Measurements from ENCODE around the gene MRM2. TPM values are rescaled to one million over a fixed set of nuclear protein-coding genes. Genes with fewer than 3 reads are reported as not detected.

Gene MRM2
- total RNA-seq, 2 experiments from 2014 or later: 45.1 to 52.3 TPM

- Histone ChIP-seq H3K79me2 (ENCODE audit: insufficient read depth, low read depth, low read length) (peaks cover 28% of the 10 kb centered on the region), H4K20me1 (ENCODE audit: insufficient read depth, low read length) (0 out of 2 replicates have a peak, but pooled peaks cover 5% of the 10 kb centered on the region), H3K4me2 (ENCODE audit: low read length) (peak overlapping the region; percentile 86), H3K9me2 (ENCODE audit: insufficient read depth, low read length) (no peaks in the 10 kb centered on the region), H3K27ac (ENCODE audit: low read depth, low read length, poor library complexity, severe bottlenecking) (no peak overlapping the region), H3K9me3 (ENCODE audit: low read length) (no peaks in the 10 kb centered on the region), H2AFZ (ENCODE audit: low read length) (no peak overlapping the region), H3K4me1 (ENCODE audit: insufficient read depth, low read length, poor library complexity, severe bottlenecking) (peaks cover 24% of the 10 kb centered on the region), H3K36me3 (ENCODE audit: insufficient read depth, low read length) (peaks cover 11% of the 10 kb centered on the region), H3K4me3 (ENCODE audit: low read depth, low read length, poor library complexity, severe bottlenecking) (peak overlapping the region; percentile 99)
- no peak for TF ChIP-seq EZH2phosphoT487 (IDR thresholded peaks at IDR 0.05; ENCODE audit: borderline replicate concordance, low read depth, low read length)
- TF ChIP-seq, protein P1, sequence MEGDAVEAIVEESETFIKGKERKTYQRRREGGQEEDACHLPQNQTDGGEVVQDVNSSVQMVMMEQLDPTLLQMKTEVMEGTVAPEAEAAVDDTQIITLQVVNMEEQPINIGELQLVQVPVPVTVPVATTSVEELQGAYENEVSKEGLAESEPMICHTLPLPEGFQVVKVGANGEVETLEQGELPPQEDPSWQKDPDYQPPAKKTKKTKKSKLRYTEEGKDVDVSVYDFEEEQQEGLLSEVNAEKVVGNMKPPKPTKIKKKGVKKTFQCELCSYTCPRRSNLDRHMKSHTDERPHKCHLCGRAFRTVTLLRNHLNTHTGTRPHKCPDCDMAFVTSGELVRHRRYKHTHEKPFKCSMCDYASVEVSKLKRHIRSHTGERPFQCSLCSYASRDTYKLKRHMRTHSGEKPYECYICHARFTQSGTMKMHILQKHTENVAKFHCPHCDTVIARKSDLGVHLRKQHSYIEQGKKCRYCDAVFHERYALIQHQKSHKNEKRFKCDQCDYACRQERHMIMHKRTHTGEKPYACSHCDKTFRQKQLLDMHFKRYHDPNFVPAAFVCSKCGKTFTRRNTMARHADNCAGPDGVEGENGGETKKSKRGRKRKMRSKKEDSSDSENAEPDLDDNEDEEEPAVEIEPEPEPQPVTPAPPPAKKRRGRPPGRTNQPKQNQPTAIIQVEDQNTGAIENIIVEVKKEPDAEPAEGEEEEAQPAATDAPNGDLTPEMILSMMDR (conservative IDR thresholded peaks at IDR 0.05; ENCODE audit: low read length): no peak
- intact Hi-C loops (cut with micrococcal nuclease; ENCODE audit: unreplicated experiment): loop anchor here (1.0 to 5.0 kb wide), 2 partner anchors 64 to 105 kb away; no protein-coding TSS in a partner anchor
- DNase-seq (ENCODE audit: low spot score): no peak
- CTCF ChIA-PET (ENCODE audit: unreplicated experiment): no interaction called here
- POLR2A ChIA-PET: no interaction called here
- BruUV-seq (replicated peaks): no TSS peak
Observed at GRCh38 chr7:2243458-2243857, 1.5 kb upstream of the MRM2 start.

- Histone ChIP-seq H3K4me1 (ENCODE audit: insufficient read depth, low read length, poor library complexity, severe bottlenecking) (peaks cover 30% of the 10 kb centered on the region), H3K36me3 (ENCODE audit: insufficient read depth, low read length) (peaks cover 18% of the 10 kb centered on the region), H3K9me3 (ENCODE audit: low read length) (no peaks in the 10 kb centered on the region), H3K9me2 (ENCODE audit: insufficient read depth, low read length) (no peaks in the 10 kb centered on the region), H3K4me2 (ENCODE audit: low read length) (peak overlapping the region; percentile 86), H3K79me2 (ENCODE audit: insufficient read depth, low read depth, low read length) (peaks cover 28% of the 10 kb centered on the region), H2AFZ (ENCODE audit: low read length) (peak overlapping the region; percentile 49; the same call in 1 of the 2 replicates), H3K4me3 (ENCODE audit: low read depth, low read length, poor library complexity, severe bottlenecking) (peak overlapping the region; percentile 99), H4K20me1 (ENCODE audit: insufficient read depth, low read length) (0 out of 2 replicates have a peak, but pooled peaks cover 5% of the 10 kb centered on the region), H3K27ac (ENCODE audit: low read depth, low read length, poor library complexity, severe bottlenecking) (peak overlapping the region; percentile 65)
- CTCF ChIA-PET (ENCODE audit: unreplicated experiment): interaction anchor here (1.1 kb wide), 1 partner anchor 105 kb away, joined by 3 read pairs; no protein-coding TSS in a partner anchor
- TSS peak; percentile 61 for BruUV-seq (replicated peaks)
- no peak for TF ChIP-seq EZH2phosphoT487 (IDR thresholded peaks at IDR 0.05; ENCODE audit: borderline replicate concordance, low read depth, low read length)
- TF ChIP-seq, protein P1 (conservative IDR thresholded peaks at IDR 0.05; ENCODE audit: low read length): no peak
- intact Hi-C loops (cut with micrococcal nuclease; ENCODE audit: unreplicated experiment): loop anchor here (1.0 to 5.0 kb wide), 2 partner anchors 65 to 106 kb away; no protein-coding TSS in a partner anchor
- POLR2A ChIA-PET: interaction anchor here (1.2 to 1.3 kb wide), 2 partner anchors 67 to 157 kb away, joined by 3 to 4 read pairs; no protein-coding TSS in a partner anchor
- peak; percentile 59 for DNase-seq (ENCODE audit: low spot score)
Observed at GRCh38 chr7:2242541-2243429, 780 bp upstream of the MRM2 start.

All from OCI-LY7 (cell line).